ENCODE measurements around the gene MAPKAP1.

MAPKAP1 gene

DNA sequence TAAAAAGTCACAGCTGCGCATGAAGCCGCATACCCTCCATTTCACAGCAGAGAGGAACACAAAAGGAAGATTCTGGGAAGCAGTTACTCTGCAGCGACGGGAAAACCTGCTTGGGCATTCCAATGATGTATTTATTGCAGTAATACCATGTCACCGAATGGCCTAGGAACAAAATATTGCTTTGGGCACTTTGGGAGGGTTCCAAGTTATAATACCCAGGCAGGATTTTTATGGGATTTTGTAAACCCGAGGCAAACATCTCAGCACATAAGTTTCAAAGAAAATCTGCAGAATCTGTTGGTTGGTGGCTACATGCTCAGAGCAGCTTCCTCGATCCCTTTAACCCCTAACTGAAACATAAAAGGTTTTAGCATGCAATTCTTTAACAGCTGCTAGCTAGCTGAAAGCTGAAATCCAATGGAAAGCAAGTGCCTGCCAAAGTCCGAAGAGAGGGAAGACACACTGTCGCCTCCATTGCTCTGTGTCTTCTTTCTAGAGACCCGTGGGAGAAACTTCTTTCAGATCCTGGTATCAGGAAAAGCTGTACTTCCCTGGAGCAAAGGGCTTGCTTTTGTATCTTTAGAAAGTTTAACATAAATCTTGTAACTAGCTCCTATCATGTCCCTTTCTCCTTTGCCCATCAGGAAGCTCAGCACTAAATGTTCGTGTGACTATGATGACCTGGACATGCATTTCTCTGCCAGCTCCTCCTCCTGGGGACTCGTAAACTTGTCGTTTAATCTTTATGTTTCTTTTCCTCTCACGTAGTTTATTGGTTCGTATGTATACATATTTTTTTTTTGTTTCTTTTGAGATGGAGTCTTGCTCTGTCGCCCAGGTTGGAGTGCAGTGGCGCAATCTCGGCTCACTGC lies 195.0 kb downstream of the MAPKAP1 start:
- H3K9ac ChIP-seq: no peak overlapping the region
- TF ChIP-seq Cebpa-rat (IDR thresholded peaks at IDR 0.05): no peak
- no peak overlapping the region for H3K4me3 ChIP-seq
- no peaks in the 10 kb centered on the region for H3K9me3 ChIP-seq (replicated peaks in 1 of 11)
- no peak overlapping the region for H3K27ac ChIP-seq
- no peaks in the 10 kb centered on the region for H3K4me1 ChIP-seq
- peaks cover 0 to 26% (median 9%) of the 10 kb centered on the region in 11 experiments; a peak in 12 of 22 replicates for H4K20me1 ChIP-seq
- H3K27me3 ChIP-seq: no peaks in the 10 kb centered on the region
- H3K4me2 ChIP-seq: no peak overlapping the region
- H3K36me3 ChIP-seq: peaks cover 0 to 54% (median 5%) of the 10 kb centered on the region in 11 experiments; a peak in 10 of 22 replicates

DNA sequence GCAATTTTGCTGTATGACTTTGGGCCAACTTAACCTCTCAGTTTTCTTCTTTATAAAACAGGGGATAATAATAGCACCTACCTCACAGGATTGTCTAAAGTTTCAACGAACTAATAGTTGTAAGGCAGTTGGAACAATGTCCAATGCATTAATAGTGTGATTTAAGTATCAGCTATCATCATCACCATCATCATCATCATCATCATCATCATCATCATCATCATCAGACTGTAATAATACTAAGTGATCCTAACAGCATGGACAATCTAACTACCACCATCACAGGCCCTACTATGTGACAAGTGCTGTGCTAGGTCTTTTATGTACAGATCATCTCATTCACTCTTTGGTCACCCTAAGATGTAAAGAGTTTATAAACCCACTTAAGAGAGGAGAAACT lies 196.0 kb downstream of the MAPKAP1 start:
- Histone ChIP-seq H4K20me1 (peaks cover 0 to 26% (median 9%) of the 10 kb centered on the region in 11 experiments; a peak in 13 of 22 replicates), H3K4me1 (no peaks in the 10 kb centered on the region), H3K9ac (no peak overlapping the region), H3K27ac (no peak overlapping the region), H3K27me3 (no peaks in the 10 kb centered on the region), H3K36me3 (peaks cover 5 to 54% (median 10%) of the 10 kb centered on the region in 11 experiments; a peak in 19 of 22 replicates), H3K4me2 (no peak overlapping the region), H3K9me3 (replicated peaks in 1 of 11) (no peaks in the 10 kb centered on the region), H3K4me3 (no peak overlapping the region)
- no peak for TF ChIP-seq Cebpa-rat (IDR thresholded peaks at IDR 0.05)

DNA sequence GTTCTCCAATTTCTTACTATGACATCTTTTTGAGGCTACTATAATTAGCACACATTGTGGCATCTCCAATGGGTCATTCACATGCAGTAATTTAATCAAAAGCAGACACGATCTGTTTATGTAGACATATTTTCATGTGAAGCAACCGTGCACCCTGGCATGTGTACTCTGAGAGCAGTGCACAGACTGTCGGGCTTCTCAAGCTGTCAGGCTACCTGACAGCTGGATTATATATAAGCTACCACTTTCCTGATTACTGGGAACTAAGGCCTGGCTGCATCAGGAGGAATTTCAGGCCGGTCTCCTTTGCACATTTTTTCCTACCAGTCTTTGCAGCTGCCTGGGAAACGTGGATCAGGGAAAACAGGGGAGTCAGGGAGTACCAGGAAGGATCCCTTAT lies 197.5 kb downstream of the MAPKAP1 start:
- Histone ChIP-seq H3K36me3 (peaks cover 19 to 61% (median 23%) of the 10 kb centered on the region in 11 experiments), H3K4me3 (no peak overlapping the region), H4K20me1 (peaks cover 0 to 26% (median 9%) of the 10 kb centered on the region in 11 experiments; a peak in 13 of 22 replicates), H3K4me2 (no peak overlapping the region), H3K9me3 (replicated peaks in 1 of 11) (no peaks in the 10 kb centered on the region), H3K27me3 (no peaks in the 10 kb centered on the region), H3K9ac (no peak overlapping the region), H3K4me1 (no peaks in the 10 kb centered on the region), H3K27ac (no peak overlapping the region)
- no peak for TF ChIP-seq Cebpa-rat (IDR thresholded peaks at IDR 0.05)

- H3K9me3 ChIP-seq (replicated peaks in 1 of 11): peaks cover 0 to 1% (median 0%) of the 10 kb centered on the region in 11 experiments; a peak in 3 of 22 replicates
- no peak overlapping the region for H3K9ac ChIP-seq
- H4K20me1 ChIP-seq: peaks cover 0 to 22% (median 9%) of the 10 kb centered on the region in 11 experiments; a peak in 13 of 22 replicates
- no peak overlapping the region for H3K27ac ChIP-seq
- no peak overlapping the region for H3K4me2 ChIP-seq
- TF ChIP-seq Cebpa-rat (IDR thresholded peaks at IDR 0.05): no peak
- no peaks in the 10 kb centered on the region for H3K27me3 ChIP-seq
- H3K4me3 ChIP-seq: no peak overlapping the region
- no peaks in the 10 kb centered on the region for H3K4me1 ChIP-seq
- peaks cover 24 to 63% (median 32%) of the 10 kb centered on the region in 11 experiments for H3K36me3 ChIP-seq
These were observed 198.8 kb downstream of the MAPKAP1 start for GRCh38 chr9:125508249-125508648.

- Histone ChIP-seq H4K20me1 (peaks cover 0 to 22% (median 9%) of the 10 kb centered on the region in 11 experiments; a peak in 13 of 22 replicates), H3K27ac (no peak overlapping the region), H3K4me2 (no peak overlapping the region), H3K9ac (no peak overlapping the region), H3K9me3 (replicated peaks in 1 of 11) (peaks cover under 1 to 8% (median 1%) of the 10 kb centered on the region in 11 experiments; a peak in 15 of 22 replicates), H3K4me3 (no peak overlapping the region), H3K4me1 (no peaks in the 10 kb centered on the region), H3K36me3 (peaks cover 28 to 68% (median 34%) of the 10 kb centered on the region in 11 experiments), H3K27me3 (no peaks in the 10 kb centered on the region)
- TF ChIP-seq Cebpa-rat (IDR thresholded peaks at IDR 0.05): no peak
These were observed 199.8 kb downstream of the MAPKAP1 start for GRCh38 chr9:125507226-125507625.

DNA sequence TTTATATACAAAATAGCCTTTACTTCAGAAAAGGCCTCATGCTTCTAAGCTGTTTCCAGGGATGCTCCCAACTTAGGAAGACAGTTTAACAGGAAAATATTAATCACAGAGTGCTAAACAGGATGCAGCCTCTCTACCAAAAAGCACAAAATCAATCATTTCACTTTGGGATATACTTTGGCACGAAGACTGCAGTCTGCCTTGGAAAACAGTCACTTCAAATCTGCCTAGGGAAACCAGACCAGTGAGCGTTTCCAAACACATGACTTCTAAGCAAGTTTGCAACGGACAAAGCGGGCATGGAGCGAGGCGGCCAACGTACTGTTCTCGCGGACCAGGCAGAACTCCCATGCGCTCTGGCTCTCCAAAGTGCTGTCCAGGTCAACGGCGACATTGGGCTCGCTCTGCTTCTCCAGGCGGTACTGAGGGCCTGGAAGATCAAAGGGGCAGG lies 201.0 kb downstream of the MAPKAP1 start:
- Histone ChIP-seq H3K27ac (no peak overlapping the region), H3K4me2 (no peak overlapping the region), H3K4me3 (no peak overlapping the region), H4K20me1 (peaks cover 0 to 16% (median 4%) of the 10 kb centered on the region in 11 experiments; a peak in 11 of 22 replicates), H3K27me3 (no peaks in the 10 kb centered on the region), H3K9ac (no peak overlapping the region), H3K9me3 (replicated peaks in 1 of 11) (peaks cover 4 to 15% (median 7%) of the 10 kb centered on the region in 11 experiments; a peak in 16 of 22 replicates), H3K4me1 (no peaks in the 10 kb centered on the region), H3K36me3 (peaks cover 32 to 80% (median 40%) of the 10 kb centered on the region in 11 experiments)
- no peak for TF ChIP-seq Cebpa-rat (IDR thresholded peaks at IDR 0.05)

GRCh38 chr9:125504616-125505015 lies 202.4 kb downstream of the MAPKAP1 start:
- Histone ChIP-seq H4K20me1 (peaks cover 0 to 6% (median 3%) of the 10 kb centered on the region in 11 experiments; a peak in 7 of 22 replicates), H3K4me2 (no peak overlapping the region), H3K9me3 (replicated peaks in 1 of 11) (peaks cover 4 to 15% (median 7%) of the 10 kb centered on the region in 11 experiments; a peak in 16 of 22 replicates), H3K27me3 (no peaks in the 10 kb centered on the region), H3K27ac (no peak overlapping the region), H3K4me1 (no peaks in the 10 kb centered on the region), H3K36me3 (peaks cover 32 to 93% (median 40%) of the 10 kb centered on the region in 11 experiments), H3K4me3 (no peak overlapping the region), H3K9ac (no peak overlapping the region)
- no peak for TF ChIP-seq Cebpa-rat (IDR thresholded peaks at IDR 0.05)

GRCh38 chr9:125497906-125498305 lies 209.1 kb downstream of the MAPKAP1 start:
- no peaks in the 10 kb centered on the region for H3K27me3 ChIP-seq
- H3K9ac ChIP-seq: no peak overlapping the region
- H3K4me1 ChIP-seq: no peaks in the 10 kb centered on the region
- peaks cover 4 to 12% (median 7%) of the 10 kb centered on the region in 11 experiments; a peak in 16 of 22 replicates for H3K9me3 ChIP-seq (replicated peaks in 1 of 11)
- no peak overlapping the region for H3K4me2 ChIP-seq
- H3K27ac ChIP-seq: no peak overlapping the region
- H3K36me3 ChIP-seq: peaks cover 4 to 69% (median 12%) of the 10 kb centered on the region in 11 experiments; a peak in 18 of 22 replicates
- H4K20me1 ChIP-seq: peaks cover 0 to 4% (median 0%) of the 10 kb centered on the region in 11 experiments; a peak in 4 of 22 replicates
- no peak for TF ChIP-seq Cebpa-rat (IDR thresholded peaks at IDR 0.05)
- H3K4me3 ChIP-seq: no peak overlapping the region

DNA sequence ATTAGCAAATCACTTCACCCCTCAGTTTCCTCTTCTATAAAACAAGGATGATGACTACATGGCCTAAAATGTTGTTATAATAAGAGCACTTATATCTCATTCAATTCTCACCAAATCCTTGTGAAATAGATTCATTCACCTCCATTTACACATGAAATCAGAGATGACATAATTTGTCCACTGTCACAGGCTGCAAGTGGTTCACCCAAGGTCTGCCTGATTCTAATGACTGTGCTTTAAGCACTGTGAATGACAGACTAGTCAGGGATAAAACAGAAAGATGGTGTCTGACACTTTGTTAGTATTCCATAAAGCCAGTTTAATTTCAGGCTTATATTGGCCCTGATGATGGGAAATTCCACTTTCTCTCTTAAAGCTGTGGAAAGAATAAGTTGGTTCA lies 209.5 kb downstream of the MAPKAP1 start:
- Histone ChIP-seq H4K20me1 (peaks cover 0 to 4% (median 0%) of the 10 kb centered on the region in 11 experiments; a peak in 4 of 22 replicates), H3K36me3 (peaks cover 4 to 69% (median 12%) of the 10 kb centered on the region in 11 experiments; a peak in 18 of 22 replicates), H3K9me3 (replicated peaks in 1 of 11) (peaks cover 4 to 11% (median 7%) of the 10 kb centered on the region in 11 experiments; a peak in 15 of 22 replicates), H3K27me3 (no peaks in the 10 kb centered on the region), H3K4me3 (no peak overlapping the region), H3K27ac (no peak overlapping the region), H3K9ac (no peak overlapping the region), H3K4me1 (no peaks in the 10 kb centered on the region), H3K4me2 (no peak overlapping the region)
- no peak for TF ChIP-seq Cebpa-rat (IDR thresholded peaks at IDR 0.05)
